Measurements from ENCODE around the gene PSD. TPM values are rescaled to one million over a fixed set of nuclear protein-coding genes. Genes with fewer than 3 reads are reported as not detected.

The PSD gene
- total RNA-seq, 4 donors from 2014 or later = 0.56 to 4.5 (median 2.1) TPM

GRCh38 chr10:102371295-102371694 is 47.3 kb downstream of the PSD start:
- intact Hi-C loops (cut with DNase I; ENCODE audit: low total_unique reads) = no loop called here
- 95 to 96% methylated on average over 2 of the region's 2 CpGs for WGBS, 2 donors

GRCh38 chr10:102368077-102368476 is 50.5 kb downstream of the PSD start:
- DNase-seq (ENCODE audit: low spot score in 2 of 2) = no peak
- intact Hi-C loops (cut with DNase I; ENCODE audit: low total_unique reads) = no loop called here
- no peak for TF ChIP-seq CTCF (IDR thresholded peaks at IDR 0.05)
- 67 to 70% methylated on average over 3 of the region's 3 CpGs for WGBS, 2 donors
- H3K4me3 ChIP-seq (ENCODE audit: low read depth, poor library complexity, severe bottlenecking) = no peak overlapping the region

More at GRCh38 chr10:102371295-102371694, 47.3 kb downstream of the PSD start:
- DNase-seq (ENCODE audit: low spot score in 2 of 2) = no peak
- TF ChIP-seq POLR2A (IDR thresholded peaks at IDR 0.05) (no peak), CTCF (IDR thresholded peaks at IDR 0.05) (no peak)
- H3K4me3 ChIP-seq (ENCODE audit: low read depth, poor library complexity, severe bottlenecking) = no peak overlapping the region

GRCh38 chr10:102367441-102367840 is 51.1 kb downstream of the PSD start:
- WGBS, 2 donors = 95 to 97% methylated on average over 1 of the region's 1 CpG
- no peak for DNase-seq (ENCODE audit: low spot score in 2 of 2)
- TF ChIP-seq CTCF (IDR thresholded peaks at IDR 0.05) (no peak), POLR2A (IDR thresholded peaks at IDR 0.05) (no peak)
- H3K4me3 ChIP-seq (ENCODE audit: low read depth, poor library complexity, severe bottlenecking) = no peak overlapping the region
- intact Hi-C loops (cut with DNase I; ENCODE audit: low total_unique reads) = no loop called here

GRCh38 chr10:102358712-102359382 is 59.7 kb downstream of the PSD start:
- no peak overlapping the region for H3K4me3 ChIP-seq (ENCODE audit: low read depth, poor library complexity, severe bottlenecking)
- intact Hi-C loops (cut with DNase I; ENCODE audit: low total_unique reads) = no loop called here
- TF ChIP-seq POLR2A (IDR thresholded peaks at IDR 0.05) (no peak), CTCF (IDR thresholded peaks at IDR 0.05) (no peak)
- DNase-seq (ENCODE audit: low spot score in 2 of 2) = no peak
- 91 to 97% methylated on average over 4 of the region's 4 CpGs for WGBS, 2 donors

- intact Hi-C loops (cut with DNase I; ENCODE audit: low total_unique reads) = loop anchor here (5.0 kb wide), 1 partner anchor 182 kb away; no protein-coding TSS in a partner anchor
- no peak for DNase-seq (ENCODE audit: low spot score in 2 of 2)
- WGBS, 2 donors = 90% methylated on average over 3 of the region's 3 CpGs
- TF ChIP-seq POLR2A (IDR thresholded peaks at IDR 0.05) = no peak
- TF ChIP-seq CTCF (IDR thresholded peaks at IDR 0.05) = no peak
- no peak overlapping the region for H3K4me3 ChIP-seq (ENCODE audit: low read depth, poor library complexity, severe bottlenecking)
Observed at GRCh38 chr10:102354451-102354850, 64.1 kb downstream of the PSD start.

MicroRNAs encoded within 50 kb of the gene (microRNA counts, 767-probe panel; counts per million panel counts)
- microRNA hsa-miR-146b-3p = 0 to 358 counts per million in 2 donors
- microRNA hsa-miR-146b-5p = 0 to 358 counts per million in 2 donors

Small RNA genes lying within 50 kb of the gene (microRNA-seq; reads per million reads assigned to microRNA genes)
- gene MIR146B (ENCODE audit: borderline number of aligned reads in 1 of 2, borderline replicate concordance in 2 of 2) = 842 to 877 reads per million in 2 donors

Other genes with a start within 250 kb of the PSD start
- 100 to 1,000 TPM in 1 of 4 donors, 10 to 100 TPM in 1, 1 to 10 TPM in 2; 2.5 to 106 (median 29.8) TPM for gene ELOVL3, start 192.5 kb downstream of the PSD start, total RNA-seq
- gene PITX3, start 177.3 kb downstream of the PSD start, total RNA-seq = not detected
- gene GBF1, start 173.3 kb downstream of the PSD start, total RNA-seq = 10 to 100 TPM; 30.1 to 42.6 (median 39.1) TPM
- gene NFKB2, start 23.1 kb downstream of the PSD start, total RNA-seq = 10 to 100 TPM; 19.4 to 36.1 (median 20.1) TPM
- 10 to 100 TPM; 18.2 to 25.3 (median 19.1) TPM for gene FBXL15, start 2.1 kb upstream of the PSD start, total RNA-seq
- 10 to 100 TPM; 30.3 to 51.2 (median 32.7) TPM for gene CUEDC2, start 13.8 kb upstream of the PSD start, total RNA-seq
- gene C10orf95, start 32.8 kb upstream of the PSD start, total RNA-seq = 10 to 100 TPM in 3 of 4 donors, 1 to 10 TPM in 1; 7.6 to 17.3 (median 11.5) TPM
- 100 to 1,000 TPM in 2 of 4 donors, 10 to 100 TPM in 2; 77.7 to 131 (median 106) TPM for gene ACTR1A, start 83.9 kb upstream of the PSD start, total RNA-seq
- gene SUFU, start 85.2 kb upstream of the PSD start, total RNA-seq = 10 to 100 TPM; 15.8 to 19.8 (median 18.0) TPM
- gene TRIM8, start 225.7 kb upstream of the PSD start, total RNA-seq = 100 to 1,000 TPM in 3 of 4 donors, 10 to 100 TPM in 1; 91.7 to 128 (median 106) TPM